ENCODE data around the gene AKAP10. TPM values are rescaled to one million over a fixed set of nuclear protein-coding genes. Genes with fewer than 3 reads are reported as not detected.

AKAP10 gene
- total RNA-seq, 2 experiments from 2014 or later = 29.2 to 36.0 TPM

DNA sequence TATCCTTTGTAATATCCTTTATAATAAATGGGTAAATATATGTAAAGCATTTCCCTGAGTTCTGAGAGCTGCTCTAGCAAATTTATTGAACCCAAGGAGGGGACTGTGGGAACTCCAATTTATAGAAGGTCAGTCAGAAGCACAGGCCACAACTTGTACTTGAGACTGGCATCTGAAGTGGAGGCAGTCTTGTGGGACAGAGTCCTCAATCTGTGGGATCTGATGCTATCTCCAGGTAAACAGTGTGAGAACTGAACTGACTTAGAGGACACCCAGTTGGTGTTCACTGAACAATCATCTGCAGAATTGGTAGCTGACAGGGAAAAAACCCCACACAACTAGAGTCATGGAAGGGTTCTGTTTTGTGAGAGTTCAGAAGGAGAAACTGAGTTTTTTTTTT is 34.0 kb downstream of the AKAP10 start:
- H3K27ac Mint-ChIP-seq = peak overlapping the region; percentile 82
- H3K36me3 Mint-ChIP-seq (ENCODE audit: low read depth) = peaks cover 90% of the 10 kb centered on the region
- TF ChIP-seq, protein P1, sequence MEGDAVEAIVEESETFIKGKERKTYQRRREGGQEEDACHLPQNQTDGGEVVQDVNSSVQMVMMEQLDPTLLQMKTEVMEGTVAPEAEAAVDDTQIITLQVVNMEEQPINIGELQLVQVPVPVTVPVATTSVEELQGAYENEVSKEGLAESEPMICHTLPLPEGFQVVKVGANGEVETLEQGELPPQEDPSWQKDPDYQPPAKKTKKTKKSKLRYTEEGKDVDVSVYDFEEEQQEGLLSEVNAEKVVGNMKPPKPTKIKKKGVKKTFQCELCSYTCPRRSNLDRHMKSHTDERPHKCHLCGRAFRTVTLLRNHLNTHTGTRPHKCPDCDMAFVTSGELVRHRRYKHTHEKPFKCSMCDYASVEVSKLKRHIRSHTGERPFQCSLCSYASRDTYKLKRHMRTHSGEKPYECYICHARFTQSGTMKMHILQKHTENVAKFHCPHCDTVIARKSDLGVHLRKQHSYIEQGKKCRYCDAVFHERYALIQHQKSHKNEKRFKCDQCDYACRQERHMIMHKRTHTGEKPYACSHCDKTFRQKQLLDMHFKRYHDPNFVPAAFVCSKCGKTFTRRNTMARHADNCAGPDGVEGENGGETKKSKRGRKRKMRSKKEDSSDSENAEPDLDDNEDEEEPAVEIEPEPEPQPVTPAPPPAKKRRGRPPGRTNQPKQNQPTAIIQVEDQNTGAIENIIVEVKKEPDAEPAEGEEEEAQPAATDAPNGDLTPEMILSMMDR (IDR thresholded peaks at IDR 0.05) = no peak
- intact Hi-C loops (cut with DNase I, micrococcal nuclease) = loop anchor here in 1 of 2 experiments (10.0 kb wide), 1 partner anchor 79 kb away; the partner anchor contains the start of gene ULK2
- H3K27me3 Mint-ChIP-seq = no peaks in the 10 kb centered on the region
- H3K4me3 ChIP-seq (ENCODE audit: low read length) = no peak overlapping the region
- H3K4me1 ChIP-seq (ENCODE audit: insufficient read depth, low read length) = peaks cover 17% of the 10 kb centered on the region
- ChIA-PET CTCF (no interaction called here), POLR2A (no interaction called here)
- no peaks in the 10 kb centered on the region for H3K9me3 Mint-ChIP-seq
- no peaks in the 10 kb centered on the region for H3K9me3 ChIP-seq (ENCODE audit: control insufficient read depth in 1 of 2, insufficient read depth in 1 of 2, low read length in 2 of 2)
- peaks cover 80% of the 10 kb centered on the region for H3K36me3 ChIP-seq (ENCODE audit: insufficient read depth, low read length)
- peaks cover 62% of the 10 kb centered on the region for H3K4me1 Mint-ChIP-seq (ENCODE audit: low read depth)
- H3K27ac ChIP-seq (ENCODE audit: low read depth in 1 of 2, low read length in 2 of 2) = no peak overlapping the region
- no peak for DNase-seq
- no peaks in the 10 kb centered on the region for H3K27me3 ChIP-seq (ENCODE audit: control insufficient read depth in 1 of 2, insufficient read depth in 2 of 2, low read length in 2 of 2)
- no peak for ATAC-seq (ENCODE audit: poor library complexity)
- no peak overlapping the region for H3K4me3 Mint-ChIP-seq

DNA sequence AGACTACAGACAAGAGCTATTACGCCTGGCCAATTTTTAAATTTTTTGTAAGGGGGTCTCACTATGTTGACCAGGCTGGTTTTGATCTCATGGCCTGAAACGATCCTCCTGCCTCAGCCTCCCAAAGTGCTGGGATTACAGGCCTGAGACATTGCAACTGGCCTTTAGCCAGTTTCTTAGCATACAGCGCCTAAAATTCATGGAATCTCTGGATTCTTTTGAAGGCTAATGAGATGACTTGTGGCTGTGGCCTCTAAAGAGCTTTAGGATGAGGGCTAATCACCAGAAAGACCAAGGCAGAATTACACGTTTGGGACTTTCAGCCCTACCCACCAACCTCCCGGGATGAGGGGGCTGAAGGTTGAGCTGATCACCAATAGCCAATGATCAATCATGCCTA is 34.6 kb downstream of the AKAP10 start:
- no peak for ATAC-seq (ENCODE audit: poor library complexity)
- CTCF ChIA-PET = no interaction called here
- H3K9me3 Mint-ChIP-seq = no peaks in the 10 kb centered on the region

DNA sequence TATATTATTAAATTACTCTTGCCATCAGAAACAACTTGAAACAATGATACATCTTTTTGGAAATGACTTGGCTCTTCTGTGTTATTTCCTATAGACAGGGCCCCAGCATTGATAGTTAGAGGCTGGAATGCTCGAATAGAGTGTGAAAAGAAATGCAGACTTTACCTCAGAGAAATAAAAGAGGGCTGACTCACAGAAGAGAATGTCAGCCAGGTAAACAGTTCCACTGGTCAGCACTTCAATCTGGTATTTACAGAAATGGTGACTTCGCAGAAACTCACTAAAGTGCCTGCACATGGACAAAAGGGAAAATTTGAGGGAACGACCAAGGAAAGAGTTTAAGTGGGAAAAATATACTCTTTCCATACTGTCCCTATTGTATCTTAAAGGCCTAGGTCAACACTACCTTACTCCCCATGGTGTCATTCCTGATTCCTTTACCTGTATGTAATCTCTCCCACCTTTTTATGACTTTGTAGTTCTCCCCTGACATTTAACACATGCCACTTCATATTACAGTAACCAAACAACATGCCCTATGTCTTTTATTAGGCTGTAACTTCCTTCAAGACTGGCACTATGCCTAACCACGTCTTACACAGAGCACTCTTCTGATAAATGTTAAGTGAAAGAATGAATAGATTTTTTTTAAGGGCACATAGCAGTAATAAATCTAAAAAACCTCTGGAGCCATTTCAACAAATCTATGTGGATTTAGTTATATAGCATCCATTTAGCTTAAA is 36.7 kb downstream of the AKAP10 start:
- Mint-ChIP-seq H3K36me3 (ENCODE audit: low read depth) (peaks cover 89% of the 10 kb centered on the region), H3K4me1 (ENCODE audit: low read depth) (peaks cover 46% of the 10 kb centered on the region), H3K9me3 (no peaks in the 10 kb centered on the region), H3K27me3 (no peaks in the 10 kb centered on the region), H3K27ac (peak overlapping the region; percentile 48), H3K4me3 (no peak overlapping the region)
- DNase-seq (no peak), ATAC-seq (ENCODE audit: poor library complexity) (no peak)
- CTCF ChIA-PET = no interaction called here
- Histone ChIP-seq H3K27me3 (ENCODE audit: control insufficient read depth in 1 of 2, insufficient read depth in 2 of 2, low read length in 2 of 2) (no peaks in the 10 kb centered on the region), H3K36me3 (ENCODE audit: insufficient read depth, low read length) (peaks cover 75% of the 10 kb centered on the region), H3K4me3 (ENCODE audit: low read length) (no peak overlapping the region), H3K27ac (ENCODE audit: low read depth in 1 of 2, low read length in 2 of 2) (no peak overlapping the region), H3K4me1 (ENCODE audit: insufficient read depth, low read length) (peaks cover 6% of the 10 kb centered on the region), H3K9me3 (ENCODE audit: control insufficient read depth in 1 of 2, insufficient read depth in 1 of 2, low read length in 2 of 2) (no peaks in the 10 kb centered on the region)
- intact Hi-C loops (cut with DNase I, micrococcal nuclease) = loop anchor here in 1 of 2 experiments (10.0 kb wide), 1 partner anchor 76 kb away; the partner anchor contains the start of gene ULK2
- TF ChIP-seq, protein P1 (IDR thresholded peaks at IDR 0.05) = no peak
- POLR2A ChIA-PET = no interaction called here

More for the DNA sequence above, 34.6 kb downstream of the AKAP10 start:
- H3K27ac ChIP-seq (ENCODE audit: low read depth in 1 of 2, low read length in 2 of 2) = no peak overlapping the region
- no peak for DNase-seq
- POLR2A ChIA-PET = no interaction called here
- H3K27me3 ChIP-seq (ENCODE audit: control insufficient read depth in 1 of 2, insufficient read depth in 2 of 2, low read length in 2 of 2) = no peaks in the 10 kb centered on the region
- no peaks in the 10 kb centered on the region for H3K9me3 ChIP-seq (ENCODE audit: control insufficient read depth in 1 of 2, insufficient read depth in 1 of 2, low read length in 2 of 2)
- intact Hi-C loops (cut with DNase I, micrococcal nuclease) = loop anchor here in 1 of 2 experiments (10.0 kb wide), 1 partner anchor 78 kb away; the partner anchor contains the start of gene ULK2
- Mint-ChIP-seq H3K4me3 (no peak overlapping the region), H3K27ac (peak overlapping the region; percentile 82), H3K4me1 (ENCODE audit: low read depth) (peaks cover 56% of the 10 kb centered on the region), H3K27me3 (no peaks in the 10 kb centered on the region), H3K36me3 (ENCODE audit: low read depth) (peaks cover 90% of the 10 kb centered on the region)
- TF ChIP-seq, protein P1 (IDR thresholded peaks at IDR 0.05) = no peak
- peaks cover 78% of the 10 kb centered on the region for H3K36me3 ChIP-seq (ENCODE audit: insufficient read depth, low read length)
- H3K4me1 ChIP-seq (ENCODE audit: insufficient read depth, low read length) = peaks cover 12% of the 10 kb centered on the region
- no peak overlapping the region for H3K4me3 ChIP-seq (ENCODE audit: low read length)

Measured in CD4-positive, alpha-beta T cell (primary cell).